CD4-positive, CD25-positive, alpha-beta regulatory T cell (primary cell): ENCODE measurements around the gene RFX1. TPM values are rescaled to one million over a fixed set of nuclear protein-coding genes. Genes with fewer than 3 reads are reported as not detected.

ENCODE experiments used
- ATAC-seq, 2 donors: fragments of 150-1000 bp; cut with Tn5 transposase; one replicate each; pipeline ENCODE4 v1.10.0; 2021; ENCODE audit warnings: low read depth in 2 of 2, moderate number of reproducible peaks in 2 of 2, moderate library complexity in 1 of 2
- DNase-seq, 3 donors: peaks; one replicate each; pipeline versions ENCODE4 v3.0.0 to v3.0.0-alpha.2; 2012 to 2022; ENCODE audit warnings: mixed read lengths in 1 of 3
- H3K27ac ChIP-seq: one replicate; pipeline ENCODE4 v1.7.0; 2013; ENCODE audit warnings: mild to moderate bottlenecking, low read length; ENCODE audit not compliant: insufficient read depth, poor library complexity, severe bottlenecking
- H3K27me3 ChIP-seq: one replicate; pipeline ENCODE4 v1.7.0; 2013; ENCODE audit warnings: low read length; ENCODE audit not compliant: control insufficient read depth, insufficient read depth
- H3K36me3 ChIP-seq: one replicate; pipeline ENCODE4 v1.7.0; 2013; ENCODE audit warnings: mild to moderate bottlenecking, low read length, moderate library complexity; ENCODE audit not compliant: control insufficient read depth, insufficient read depth
- H3K4me1 ChIP-seq: 2 replicates; pipeline ENCODE4 v1.7.0; 2013; ENCODE audit warnings: mild to moderate bottlenecking, low read length; ENCODE audit not compliant: insufficient read depth, control insufficient read depth, poor library complexity, severe bottlenecking
- H3K4me3 ChIP-seq: one replicate; pipeline ENCODE4 v1.7.0; 2013; ENCODE audit warnings: low read depth, mild to moderate bottlenecking, low read length, moderate library complexity
- H3K9me3 ChIP-seq, 2 experiments: 1 replicate in 1 of 2; 2 replicates in 1 of 2; pipeline ENCODE4 v1.7.0; 2013; ENCODE audit warnings: low read length in 2 of 2, mild to moderate bottlenecking in 1 of 2, moderate library complexity in 1 of 2; ENCODE audit not compliant: control insufficient read depth in 2 of 2
- H3K27ac Mint-ChIP-seq, 3 donors: one replicate each; pipeline ENCODE4 v1.8.0; 2020 to 2022; ENCODE audit warnings: mild to moderate bottlenecking in 3 of 3, mixed read lengths in 3 of 3, moderate library complexity in 2 of 3
- H3K27me3 Mint-ChIP-seq: one replicate; pipeline ENCODE4 v1.8.0; 2022; ENCODE audit warnings: mild to moderate bottlenecking, mixed read lengths
- H3K36me3 Mint-ChIP-seq: one replicate; pipeline ENCODE4 v1.8.0; 2020; ENCODE audit warnings: mixed read lengths
- H3K4me1 Mint-ChIP-seq, 4 donors: one replicate each; pipeline ENCODE4 v1.8.0; 2020 to 2022; ENCODE audit warnings: mixed read lengths in 4 of 4, mild to moderate bottlenecking in 1 of 4
- H3K4me3 Mint-ChIP-seq, 4 donors: one replicate each; pipeline ENCODE4 v1.8.0; 2020 to 2022; ENCODE audit warnings: mild to moderate bottlenecking in 4 of 4, mixed read lengths in 4 of 4, moderate library complexity in 3 of 4
- H3K9me3 Mint-ChIP-seq, 7 donors: one replicate each; pipeline ENCODE4 v1.8.0; 2020 to 2022; ENCODE audit warnings: mixed read lengths in 7 of 7, mild to moderate bottlenecking in 3 of 7, moderate library complexity in 2 of 7
- polyA plus RNA-seq, 4 donors: library from polyadenylated mRNA; unstranded; fragments of 300-500 nt; fragmentation: Illumina TruSeq; gene quantifications; one replicate each; pipeline ENCODE4 v1.2.3, GENCODE V29; 2021
- total RNA-seq: library from RNA; stranded (reverse); gene quantifications from one replicate; pipeline ENCODE4 v1.2.3, GENCODE V29; 2022

The RFX1 gene
- total and polyA plus RNA-seq, 5 donors from 2014 or later: 0.48 to 23.2 (median 1.1) TPM

GRCh38 chr19:13946414-13946813 is 59.7 kb downstream of the RFX1 start:
- DNase-seq: no peak
- no peaks in the 10 kb centered on the region for H3K27me3 ChIP-seq
- no peak overlapping the region for H3K27ac ChIP-seq
- Mint-ChIP-seq H3K36me3 (no peaks in the 10 kb centered on the region), H3K4me1 (no peaks in the 10 kb centered on the region), H3K27ac (no peak overlapping the region), H3K27me3 (no peaks in the 10 kb centered on the region), H3K4me3 (no peak overlapping the region), H3K9me3 (peaks cover 0 to 5% (median 0%) of the 10 kb centered on the region in 7 donors)
- peaks cover 4 to 6% of the 10 kb centered on the region in 2 experiments for H3K9me3 ChIP-seq
- H3K4me3 ChIP-seq: no peak overlapping the region
- H3K36me3 ChIP-seq: no peaks in the 10 kb centered on the region
- ATAC-seq: no peak
- H3K4me1 ChIP-seq: no peaks in the 10 kb centered on the region

GRCh38 chr19:13942023-13942684 is 64.0 kb downstream of the RFX1 start:
- Mint-ChIP-seq H3K4me1 (peaks cover 0 to 2% (median 0%) of the 10 kb centered on the region in 4 donors), H3K9me3 (peaks cover 0 to 5% (median 0%) of the 10 kb centered on the region in 7 donors), H3K27ac (no peak overlapping the region), H3K4me3 (no peak overlapping the region), H3K27me3 (peaks cover 5% of the 10 kb centered on the region), H3K36me3 (no peaks in the 10 kb centered on the region)
- H3K27me3 ChIP-seq: peaks cover 2% of the 10 kb centered on the region
- H3K9me3 ChIP-seq: peaks cover 4 to 6% of the 10 kb centered on the region in 2 experiments
- no peak overlapping the region for H3K27ac ChIP-seq
- no peak overlapping the region for H3K4me3 ChIP-seq
- no peaks in the 10 kb centered on the region for H3K4me1 ChIP-seq
- ATAC-seq (no peak), DNase-seq (no peak)
- H3K36me3 ChIP-seq: no peaks in the 10 kb centered on the region

GRCh38 chr19:13938301-13939064 is 67.6 kb downstream of the RFX1 start, which contains the start of gene PODNL1:
Gene PODNL1 (minus strand): TSS chr19:13938417. CDS start chr19:13938181, 236 bp downstream.
- H3K27ac ChIP-seq: no peak within 1 kb of the TSS
- Mint-ChIP-seq H3K4me3 (no peak within 1 kb of the TSS), H3K27me3 (peaks cover 10% of the 10 kb centered on the region), H3K27ac (no peak within 1 kb of the TSS), H3K9me3 (peaks cover 0 to 5% (median 0%) of the 10 kb centered on the region in 7 donors), H3K36me3 (no peaks in the 10 kb centered on the region), H3K4me1 (peaks cover 0 to 9% (median 3%) of the 10 kb centered on the region in 4 donors)
- ATAC-seq: no peak
- no peak for DNase-seq
- peaks cover 2% of the 10 kb centered on the region for H3K27me3 ChIP-seq
- H3K36me3 ChIP-seq: no peaks in the 10 kb centered on the region
- H3K4me1 ChIP-seq: no peaks in the 10 kb centered on the region
- H3K9me3 ChIP-seq: peaks cover 4 to 6% of the 10 kb centered on the region in 2 experiments
- H3K4me3 ChIP-seq: no peak within 1 kb of the TSS

GRCh38 chr19:13937479-13938300 is 68.4 kb downstream of the RFX1 start:
- H3K36me3 Mint-ChIP-seq: no peaks in the 10 kb centered on the region
- H3K27me3 Mint-ChIP-seq: peaks cover 10% of the 10 kb centered on the region
- no peak overlapping the region for H3K4me3 Mint-ChIP-seq
- DNase-seq (no peak), ATAC-seq (no peak)
- no peaks in the 10 kb centered on the region for H3K36me3 ChIP-seq
- no peak overlapping the region for H3K27ac Mint-ChIP-seq
- H3K27ac ChIP-seq: no peak overlapping the region
- H3K9me3 Mint-ChIP-seq: peaks cover 0 to 5% (median 0%) of the 10 kb centered on the region in 7 donors
- peaks cover 2% of the 10 kb centered on the region for H3K27me3 ChIP-seq
- peaks cover 0 to 11% (median 3%) of the 10 kb centered on the region in 4 donors for H3K4me1 Mint-ChIP-seq
- H3K4me1 ChIP-seq: no peaks in the 10 kb centered on the region
- H3K9me3 ChIP-seq: peaks cover 4 to 6% of the 10 kb centered on the region in 2 experiments
- H3K4me3 ChIP-seq: no peak overlapping the region

GRCh38 chr19:13935765-13936510 is 70.2 kb downstream of the RFX1 start:
- H3K4me3 ChIP-seq: no peak overlapping the region
- no peak overlapping the region for H3K27ac Mint-ChIP-seq
- H3K4me1 ChIP-seq: no peaks in the 10 kb centered on the region
- H3K36me3 ChIP-seq: no peaks in the 10 kb centered on the region
- peaks cover 0 to 2% (median 0%) of the 10 kb centered on the region in 7 donors for H3K9me3 Mint-ChIP-seq
- H3K4me1 Mint-ChIP-seq: peaks cover 0 to 11% (median 3%) of the 10 kb centered on the region in 4 donors
- H3K9me3 ChIP-seq: no peaks in the 10 kb centered on the region
- ATAC-seq: no peak
- no peak overlapping the region for H3K27ac ChIP-seq
- no peak overlapping the region for H3K4me3 Mint-ChIP-seq
- no peak for DNase-seq
- H3K27me3 ChIP-seq: peaks cover 2% of the 10 kb centered on the region
- no peaks in the 10 kb centered on the region for H3K36me3 Mint-ChIP-seq
- H3K27me3 Mint-ChIP-seq: peaks cover 10% of the 10 kb centered on the region

- H3K36me3 ChIP-seq: no peaks in the 10 kb centered on the region
- Mint-ChIP-seq H3K27ac (no peak overlapping the region), H3K36me3 (no peaks in the 10 kb centered on the region), H3K4me3 (no peak overlapping the region), H3K9me3 (peaks cover 0 to 2% (median 0%) of the 10 kb centered on the region in 7 donors), H3K27me3 (peaks cover 5% of the 10 kb centered on the region), H3K4me1 (peaks cover 0 to 11% (median 3%) of the 10 kb centered on the region in 4 donors)
- ATAC-seq: no peak
- no peaks in the 10 kb centered on the region for H3K9me3 ChIP-seq
- peaks cover 2% of the 10 kb centered on the region for H3K27me3 ChIP-seq
- H3K27ac ChIP-seq: no peak overlapping the region
- no peak for DNase-seq
- no peaks in the 10 kb centered on the region for H3K4me1 ChIP-seq
- no peak overlapping the region for H3K4me3 ChIP-seq
Observed at GRCh38 chr19:13934785-13935109, 71.4 kb downstream of the RFX1 start.

GRCh38 chr19:13932911-13933393 is 73.2 kb downstream of the RFX1 start:
- Mint-ChIP-seq H3K4me1 (peaks cover 0 to 11% (median 3%) of the 10 kb centered on the region in 4 donors), H3K27me3 (peaks cover 5% of the 10 kb centered on the region), H3K36me3 (peaks cover 6% of the 10 kb centered on the region), H3K9me3 (peaks cover 0 to 2% (median 0%) of the 10 kb centered on the region in 7 donors), H3K4me3 (no peak overlapping the region), H3K27ac (no peak overlapping the region)
- Histone ChIP-seq H3K27me3 (peaks cover 2% of the 10 kb centered on the region), H3K9me3 (no peaks in the 10 kb centered on the region), H3K36me3 (peaks cover 3% of the 10 kb centered on the region), H3K4me3 (no peak overlapping the region), H3K27ac (no peak overlapping the region), H3K4me1 (no peaks in the 10 kb centered on the region)
- DNase-seq: no peak
- ATAC-seq: no peak
